HL-60/S4 (cell line): ENCODE results near the gene TTLL4.

ENCODE experiments used
- in situ Hi-C: fragments of 300-500 bp; cut with MboI; formaldehyde crosslinking; loops from 2 replicates; pipeline ENCODE4 v1.14.3; 2022; ENCODE audit warnings: low sequenced_read_pairs

TTLL4 gene

DNA sequence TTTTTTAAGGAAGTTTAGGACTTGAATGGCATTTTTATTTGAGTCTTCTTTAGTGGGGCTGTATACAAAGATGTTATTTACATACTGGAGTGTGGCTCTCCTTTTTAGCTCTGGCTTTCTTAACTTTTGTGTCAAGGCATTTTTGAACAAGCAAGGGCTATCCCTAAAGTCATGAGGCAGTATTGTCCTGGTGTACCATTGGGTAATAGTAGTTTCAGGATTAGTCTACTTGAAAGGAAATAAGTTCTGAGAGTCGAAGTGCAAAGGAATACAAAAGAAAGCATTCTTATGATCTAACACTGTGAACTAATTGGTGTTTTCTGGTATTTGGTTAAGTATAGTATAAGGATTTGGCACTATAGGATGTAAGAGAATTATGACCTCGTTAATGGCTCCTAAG lies 69.4 kb downstream of the TTLL4 start:
- in situ Hi-C loops = no loop called here

DNA sequence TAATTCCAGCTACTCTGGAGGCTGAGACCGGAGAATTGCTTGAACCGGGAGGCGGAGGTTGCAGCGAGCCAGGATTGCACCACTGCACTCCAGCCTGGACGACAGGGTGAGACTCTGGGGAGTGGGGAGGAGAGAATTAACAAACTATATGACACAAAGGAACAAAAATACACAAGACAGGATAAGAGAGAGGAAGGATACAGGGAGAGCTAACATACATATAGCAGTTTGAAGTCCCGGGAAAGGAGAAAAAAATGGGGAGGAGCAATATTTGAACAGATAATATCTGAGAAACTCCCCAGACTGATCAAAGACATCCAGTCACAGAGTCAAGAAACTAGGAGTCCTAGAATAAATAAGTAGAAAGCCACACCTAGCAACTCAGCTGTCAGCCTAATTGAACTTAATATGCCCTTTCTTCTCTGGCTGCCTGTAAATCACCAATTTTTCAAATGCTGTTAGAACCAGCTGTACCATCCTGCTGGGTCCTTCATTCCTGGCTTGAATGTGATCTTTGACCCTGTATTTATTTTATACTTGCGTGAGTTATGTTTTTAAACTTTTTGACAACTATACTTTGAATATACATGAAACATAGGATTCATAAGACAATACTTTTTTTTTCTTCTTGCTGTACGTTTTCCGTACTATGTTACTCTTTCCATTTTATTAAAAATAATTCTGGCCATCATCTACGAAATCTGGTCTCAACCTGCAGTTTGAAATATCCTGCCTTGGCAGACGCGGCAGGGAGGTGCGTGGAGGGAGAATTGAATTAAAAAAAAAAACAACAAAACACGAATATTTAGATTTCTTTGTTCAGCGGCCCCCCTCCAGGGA lies 70.4 kb downstream of the TTLL4 start:
- in situ Hi-C loops = no loop called here

DNA sequence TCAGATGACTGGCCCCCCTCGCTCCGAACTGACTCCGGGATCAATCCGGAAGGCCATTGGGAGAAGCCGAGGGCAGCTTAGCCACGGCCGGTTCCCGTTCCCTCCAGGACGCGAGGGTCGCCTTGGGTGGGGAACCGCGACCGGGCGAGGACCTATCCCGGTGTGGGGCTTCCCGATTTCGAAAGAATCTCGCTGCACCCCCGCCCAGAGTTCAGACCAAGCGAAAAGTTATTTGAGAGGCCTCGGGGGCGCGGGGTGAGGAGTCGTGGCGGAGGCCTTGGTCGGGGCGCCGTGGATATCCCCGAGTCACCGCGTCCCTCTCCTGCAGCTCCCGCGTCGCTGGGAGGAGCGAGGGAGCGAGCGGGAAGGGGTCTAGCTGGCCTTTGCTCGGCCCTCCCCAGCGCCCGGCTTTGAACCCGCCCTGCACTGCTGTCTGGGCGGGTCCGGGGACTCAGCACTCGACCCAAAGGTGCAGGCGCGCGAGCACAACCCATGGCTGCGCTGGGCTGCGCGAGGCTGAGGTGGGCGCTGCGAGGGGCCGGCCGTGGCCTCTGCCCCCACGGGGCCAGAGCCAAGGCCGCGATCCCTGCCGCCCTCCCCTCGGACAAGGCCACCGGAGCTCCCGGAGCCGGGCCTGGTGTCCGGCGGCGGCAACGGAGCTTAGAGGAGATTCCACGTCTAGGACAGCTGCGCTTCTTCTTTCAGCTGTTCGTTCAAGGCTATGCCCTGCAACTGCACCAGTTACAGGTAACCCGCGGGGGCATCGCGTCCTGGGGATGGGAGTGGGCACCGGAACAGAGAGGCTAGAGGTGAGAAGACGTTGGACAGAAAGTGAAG lies 71.3 kb downstream of the TTLL4 start, which contains the start of gene CYP27A1:
TSS of gene CYP27A1 (plus strand) at position 457 of the 837 bp plus-strand sequence. CDS start at position 493, 36 bp downstream.
- in situ Hi-C loops = no loop called here

DNA sequence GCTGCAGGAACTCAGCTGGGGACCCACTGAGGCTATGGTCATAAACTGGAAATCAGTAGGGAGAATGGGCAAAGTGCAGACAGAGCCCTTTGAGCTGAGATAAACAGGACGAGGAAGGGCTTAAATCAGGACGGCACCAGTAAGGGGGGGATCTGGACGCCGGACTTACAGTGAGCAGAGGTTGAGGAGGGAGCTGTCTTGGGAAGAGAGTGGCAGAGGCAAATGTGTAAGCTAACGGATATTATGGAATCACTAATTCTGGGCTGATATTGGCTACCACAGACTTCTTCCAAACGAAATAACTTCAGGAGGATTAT lies 71.9 kb downstream of the TTLL4 start:
- in situ Hi-C loops = no loop called here

DNA sequence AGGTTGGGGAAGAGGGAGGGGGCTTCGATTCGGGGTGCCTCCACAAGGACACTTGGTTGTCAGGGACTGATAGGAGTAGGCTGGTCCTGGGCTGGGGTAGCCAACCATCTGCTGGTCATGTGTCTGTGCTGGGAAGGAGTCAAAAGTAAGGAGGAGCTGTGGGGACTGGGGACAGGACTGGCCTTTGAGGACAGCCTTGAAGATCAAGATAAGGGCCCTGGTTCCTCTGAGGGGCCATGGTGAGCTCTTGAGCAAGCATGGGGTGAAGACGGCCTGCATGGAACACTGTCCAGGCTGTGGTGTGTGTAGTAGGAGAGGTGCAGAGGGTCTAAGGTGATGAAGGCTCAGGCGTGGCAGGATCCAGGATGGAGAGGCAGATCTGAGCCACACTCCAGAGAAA lies 73.1 kb downstream of the TTLL4 start:
- in situ Hi-C loops = no loop called here

DNA sequence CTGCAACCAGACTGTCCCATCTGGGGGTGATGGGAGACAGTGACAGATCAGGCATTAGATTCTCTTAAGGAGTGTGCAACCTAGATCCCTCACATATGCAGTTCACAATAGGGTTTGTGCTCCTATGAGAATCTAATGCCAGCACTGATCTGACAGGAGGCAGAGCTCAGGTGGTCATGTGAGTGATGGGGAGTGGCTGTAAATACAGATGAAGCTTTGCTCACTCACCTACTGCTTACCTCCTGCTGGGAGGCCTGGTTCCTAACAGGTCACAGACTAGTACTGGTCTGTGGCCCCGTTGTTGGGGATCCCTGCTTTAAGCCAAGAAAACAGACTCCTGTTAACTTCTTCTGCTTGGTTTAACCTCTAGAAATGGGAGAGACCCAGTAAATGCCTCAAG lies 74.5 kb downstream of the TTLL4 start:
- in situ Hi-C loops = no loop called here

DNA sequence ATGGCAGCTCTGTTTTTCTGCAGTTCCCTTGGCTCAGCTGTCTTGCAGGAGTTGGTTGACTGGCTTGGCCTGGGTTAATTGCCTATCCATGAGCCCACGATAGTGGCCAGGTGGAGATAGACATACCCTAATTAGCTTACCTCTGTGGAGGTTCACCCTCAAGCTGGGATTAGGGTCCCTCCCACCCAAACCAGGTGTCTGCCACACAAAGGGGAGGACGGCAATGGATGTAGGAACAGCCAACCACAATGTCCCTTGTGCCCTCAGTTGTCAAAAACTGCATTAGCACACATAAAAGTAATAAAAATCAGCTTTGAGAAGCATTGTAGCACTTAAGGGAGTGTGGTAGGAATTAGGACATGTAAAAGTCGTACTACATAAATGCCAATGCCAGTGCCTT lies 75.5 kb downstream of the TTLL4 start:
- in situ Hi-C loops = no loop called here

DNA sequence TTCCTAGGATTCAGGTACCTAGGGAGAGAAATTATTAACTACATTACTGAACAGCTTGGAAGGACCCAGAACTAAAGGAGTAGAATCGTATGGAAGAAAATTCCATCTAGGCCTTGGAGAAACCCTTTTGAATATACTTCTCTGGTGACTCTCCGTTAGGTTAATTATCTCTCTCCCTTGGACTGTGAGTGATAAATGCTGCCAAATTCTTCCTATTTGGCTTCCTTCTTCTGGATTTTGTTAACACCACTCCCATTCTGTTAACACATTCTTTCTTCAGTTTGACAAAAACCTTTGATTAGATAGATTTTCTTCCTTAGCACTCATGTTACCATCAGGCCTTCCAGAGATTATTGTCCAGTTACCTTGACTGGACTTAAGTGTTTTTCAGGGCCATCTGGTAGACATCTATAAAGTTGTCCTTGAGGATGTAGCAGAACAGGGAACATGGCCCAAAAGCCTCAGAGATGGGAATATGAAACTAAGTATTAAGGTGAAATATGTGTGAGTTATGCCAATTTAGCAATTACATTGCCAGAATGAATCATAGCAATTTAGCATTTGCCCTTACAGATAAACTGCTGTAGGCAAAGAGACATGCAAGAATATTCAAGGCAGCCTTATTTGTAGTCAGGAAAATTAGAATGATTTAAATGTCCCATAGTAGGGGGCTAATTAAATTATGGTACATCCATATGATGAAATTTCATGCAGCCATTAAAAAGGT lies 78.1 kb downstream of the TTLL4 start:
- in situ Hi-C loops = no loop called here

DNA sequence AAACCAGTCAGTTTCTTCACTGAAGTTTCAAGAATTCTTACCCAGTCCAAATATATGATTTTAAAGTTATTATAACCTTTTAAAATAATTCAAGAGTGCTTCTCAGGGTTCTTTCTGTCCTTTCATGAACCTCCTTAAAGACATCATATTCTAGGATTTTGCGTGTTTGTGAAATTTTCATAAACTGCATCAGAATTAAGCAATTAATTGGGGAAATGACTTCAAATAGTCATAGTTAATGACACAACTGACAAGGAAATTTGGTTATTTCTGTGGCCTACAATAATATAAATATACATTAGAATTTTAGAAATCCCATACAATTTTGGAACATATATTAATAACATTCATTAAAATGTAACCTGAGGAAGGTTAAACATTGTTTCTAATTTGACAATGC lies 81.8 kb downstream of the TTLL4 start:
- in situ Hi-C loops = no loop called here

DNA sequence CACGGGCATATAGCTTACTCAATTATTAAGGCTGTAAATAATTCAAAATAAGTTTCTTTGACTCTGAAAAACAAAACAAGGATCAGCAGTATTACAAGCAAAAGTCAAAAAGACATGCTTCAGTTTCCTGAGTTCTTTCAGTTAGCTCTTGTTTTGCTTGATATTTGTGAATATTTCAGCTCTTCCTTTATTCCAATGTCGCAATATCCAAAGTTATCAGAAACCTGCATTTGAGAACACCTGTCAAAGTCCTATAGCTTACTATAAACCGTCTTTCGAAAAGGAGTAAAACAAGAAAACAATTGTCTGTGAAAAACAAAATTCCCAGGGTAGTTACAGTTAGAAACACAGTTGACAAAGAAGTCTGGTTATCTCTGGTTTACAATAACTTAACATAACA lies 86.1 kb downstream of the TTLL4 start:
- in situ Hi-C loops = no loop called here

DNA sequence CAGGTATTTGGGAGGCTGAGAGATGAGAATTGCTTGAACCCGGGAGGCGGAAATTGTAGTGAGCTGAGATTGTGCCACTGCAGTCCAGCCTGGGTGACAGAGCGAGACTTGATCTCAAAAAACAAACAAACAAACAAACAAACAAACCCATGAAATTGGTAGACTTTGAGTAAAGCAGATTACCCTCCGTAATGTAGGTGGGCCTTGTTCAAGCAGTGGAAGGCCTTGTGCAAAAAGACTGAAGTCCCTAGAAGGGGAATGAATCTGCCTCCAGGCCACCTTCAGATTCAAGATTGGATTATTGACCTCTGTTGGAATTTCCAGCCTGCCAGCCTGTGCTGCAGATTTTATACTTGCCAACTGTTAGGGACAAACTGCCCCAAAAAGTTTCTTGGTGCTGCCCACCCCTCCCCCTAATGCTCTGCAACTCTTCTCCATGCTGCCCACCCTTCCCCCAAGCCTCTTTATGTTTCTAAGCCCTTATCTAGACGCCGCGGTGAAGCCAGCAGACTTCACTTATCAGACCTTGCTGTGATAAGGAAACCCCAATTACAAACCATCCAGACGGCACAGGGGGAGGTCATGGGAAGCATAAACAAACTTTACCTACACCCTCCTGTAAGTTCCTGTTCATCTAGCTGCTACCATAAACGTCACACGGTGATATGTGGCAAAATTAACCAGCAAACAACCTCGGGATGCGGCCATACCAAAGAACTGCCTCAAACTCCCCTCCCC lies 88.3 kb downstream of the TTLL4 start:
- in situ Hi-C loops = no loop called here

DNA sequence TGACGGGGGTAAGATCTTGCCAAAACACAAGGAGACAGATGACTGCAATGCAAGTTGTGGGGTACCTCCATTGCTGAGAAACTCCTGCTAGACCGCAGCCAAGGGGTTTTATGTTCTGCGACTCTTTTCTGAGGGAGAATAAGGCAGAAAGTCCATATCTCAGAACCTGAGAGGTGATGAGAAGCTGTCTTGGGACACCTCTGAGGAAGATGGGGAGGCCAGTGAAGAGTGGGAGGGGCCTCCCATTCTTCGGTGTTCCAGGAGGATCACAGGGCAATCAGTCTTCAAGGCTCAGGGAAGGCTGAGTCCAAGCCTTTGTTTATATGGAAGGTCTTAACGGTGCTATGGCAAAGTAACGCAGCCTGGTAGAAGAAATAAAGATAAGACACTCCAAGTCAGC lies 89.4 kb downstream of the TTLL4 start:
- in situ Hi-C loops = no loop called here

DNA sequence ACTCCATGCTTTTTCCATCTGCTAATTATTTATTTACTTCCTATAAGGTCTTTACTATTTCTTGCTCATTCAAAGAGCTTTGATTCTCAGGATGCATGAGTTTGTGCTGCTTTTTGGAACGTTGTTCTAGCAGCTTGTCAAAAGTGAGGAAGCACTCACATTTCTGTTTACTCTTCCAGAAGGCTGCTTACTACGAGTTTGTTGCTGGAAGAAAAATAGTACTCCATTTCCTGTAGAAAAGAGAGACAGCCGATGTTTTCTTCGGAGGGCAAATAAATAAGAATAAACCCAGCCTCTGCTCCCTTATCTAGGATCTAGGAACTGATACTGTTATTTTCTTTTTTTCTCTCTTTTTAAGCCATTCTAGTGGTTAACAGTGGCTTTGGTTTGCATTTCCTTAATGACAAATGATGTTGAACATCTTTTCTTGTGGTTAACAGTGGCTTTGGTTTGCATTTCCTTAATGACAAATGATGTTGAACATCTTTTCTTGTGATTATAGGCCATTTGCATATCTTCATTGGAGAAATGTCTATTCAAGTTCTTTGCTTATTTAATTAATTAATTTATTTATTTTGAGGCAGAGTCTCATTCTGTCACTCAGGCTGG lies 91.9 kb downstream of the TTLL4 start:
- in situ Hi-C loops = no loop called here

DNA sequence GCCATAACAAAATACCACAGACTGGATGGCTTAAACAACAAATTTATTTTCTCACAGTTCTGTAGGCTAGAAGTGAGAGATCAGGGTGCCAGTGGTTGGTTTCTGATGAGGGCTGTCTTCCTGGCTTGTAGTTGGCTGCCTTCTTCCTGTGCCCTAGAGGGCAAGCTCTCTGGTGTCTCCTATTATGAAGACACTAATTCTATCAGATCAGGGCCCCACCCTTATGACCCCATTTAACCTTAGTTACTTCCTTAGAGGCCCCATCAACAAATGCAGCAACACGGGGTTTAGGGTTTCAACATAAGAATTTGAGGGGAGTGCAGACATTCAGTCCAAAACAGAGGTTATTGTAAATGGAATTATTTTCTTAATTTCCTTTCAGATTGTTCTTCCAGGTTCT lies 94.2 kb downstream of the TTLL4 start:
- in situ Hi-C loops = no loop called here
